Amniotic epithelial cell (primary cell): ENCODE measurements around the gene IMPG2.

Experiments
- DNase-seq: peaks from one replicate; pipeline ENCODE4 v3.0.0-alpha.2; 2010; ENCODE audit warnings: low read depth

IMPG2 gene

GRCh38 chr3:101320475-101320874, at the start of gene IMPG2:
Gene IMPG2 (minus strand): TSS chr3:101320575. CDS start chr3:101320372, 203 bp downstream.
- no peak for DNase-seq

GRCh38 chr3:101362406-101362805, 42.0 kb upstream of the IMPG2 start:
- DNase-seq, result no peak

DNA sequence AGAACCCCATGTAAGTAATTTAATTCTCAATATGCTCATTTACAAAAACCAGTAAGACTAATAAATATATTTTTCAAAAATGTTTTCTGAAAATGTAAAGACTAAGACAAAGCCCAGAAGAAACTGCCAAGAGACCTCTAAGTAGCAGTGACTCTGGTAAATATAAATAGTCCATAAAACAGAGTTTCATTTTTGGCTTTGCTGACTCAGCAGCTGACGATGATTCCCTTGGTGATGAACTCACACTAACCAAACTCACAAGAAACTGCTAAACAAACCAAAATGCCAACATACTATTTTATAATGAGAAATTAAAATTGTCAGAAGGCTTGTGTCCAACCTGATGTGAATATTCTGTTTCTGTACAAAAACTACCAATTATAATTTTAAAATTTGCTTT, 31.5 kb upstream of the IMPG2 start:
- peak; percentile 12 for DNase-seq

GRCh38 chr3:101340591-101340990, 20.2 kb upstream of the IMPG2 start:
- no peak for DNase-seq

DNA sequence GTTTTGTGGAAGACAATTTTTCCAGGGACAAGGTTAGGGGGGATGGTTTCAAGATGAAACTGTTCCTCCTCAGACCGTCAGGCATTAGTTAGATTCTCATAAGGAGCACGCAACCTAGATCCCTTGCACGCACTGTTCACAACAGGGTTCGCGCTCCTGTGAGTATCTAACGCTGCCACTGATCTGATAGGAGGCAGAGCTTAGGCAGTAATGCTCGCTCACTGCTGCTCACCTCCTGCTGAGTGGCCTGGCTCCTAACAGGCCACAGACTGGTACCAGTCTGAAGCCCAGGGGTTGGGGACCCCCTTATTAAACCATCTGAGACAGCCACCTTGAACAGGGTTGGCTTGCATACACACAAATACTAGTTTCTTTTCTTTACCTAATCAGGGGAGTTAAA, 13.5 kb upstream of the IMPG2 start:
- DNase-seq, result no peak

- DNase-seq, result no peak
These were observed 8.8 kb upstream of the IMPG2 start for GRCh38 chr3:101329016-101329673.

GRCh38 chr3:101325393-101326134, 5.2 kb upstream of the IMPG2 start:
- peak; percentile 45 for DNase-seq

- no peak for DNase-seq
These were observed 844 bp downstream of the IMPG2 start for GRCh38 chr3:101319531-101319930.

- DNase-seq, result no peak
These were observed 7.8 kb downstream of the IMPG2 start for GRCh38 chr3:101312545-101312944.

- peak; percentile 1 for DNase-seq
These were observed 8.7 kb downstream of the IMPG2 start for GRCh38 chr3:101311676-101312075.

DNA sequence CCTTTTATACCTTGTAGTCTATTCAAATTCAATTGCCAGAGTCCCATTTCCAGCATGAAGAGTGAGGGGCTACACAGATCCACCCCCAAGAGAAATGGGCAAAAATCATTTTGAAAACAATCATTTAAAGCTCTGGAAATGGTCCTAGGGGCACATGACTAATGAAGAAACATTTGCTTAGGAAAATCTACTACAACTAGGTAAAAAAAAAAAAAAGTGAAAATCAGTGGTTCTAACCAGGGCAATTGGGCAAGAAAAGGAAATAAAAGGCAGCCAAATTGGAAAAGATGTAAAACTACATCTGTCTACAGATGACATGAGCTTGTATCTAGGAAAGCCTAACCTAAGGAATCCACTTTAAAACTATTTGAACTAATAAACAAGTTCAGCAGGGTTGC, 9.4 kb downstream of the IMPG2 start:
- DNase-seq, result peak; percentile 54

DNA sequence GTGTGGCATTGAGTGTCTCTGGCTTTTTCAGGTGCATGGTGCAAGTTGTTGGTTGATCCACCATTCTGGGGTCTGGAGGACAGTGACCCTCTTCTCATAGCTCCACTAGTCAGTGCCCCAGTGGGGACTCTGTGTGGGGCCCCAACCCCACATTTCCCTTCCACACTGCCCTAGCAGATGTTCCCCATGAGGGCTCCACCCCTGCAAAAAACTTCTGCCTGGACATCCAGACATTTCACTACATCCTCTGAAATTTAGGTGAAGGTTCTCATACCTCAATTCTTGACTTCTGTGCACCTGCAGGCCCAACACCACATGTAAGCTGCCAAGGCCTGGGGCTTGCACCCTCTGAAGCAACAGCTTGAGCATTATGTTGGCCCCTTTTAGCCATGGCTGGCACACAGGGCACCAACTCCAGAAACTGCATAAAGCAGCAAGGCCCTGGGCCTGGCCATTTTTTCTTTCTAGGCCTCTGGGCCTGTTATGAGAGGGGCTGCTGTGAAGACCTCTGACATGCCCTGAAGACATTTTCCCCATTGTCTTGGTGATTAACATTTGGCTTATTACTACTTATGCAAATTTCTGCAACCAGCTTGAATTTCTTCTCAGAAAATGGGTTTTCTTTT, 12.1 kb downstream of the IMPG2 start:
- DNase-seq, result peak; percentile 11

- DNase-seq, result no peak
These were observed 16.5 kb downstream of the IMPG2 start for GRCh38 chr3:101303836-101304235.

GRCh38 chr3:101303089-101303731, 17.2 kb downstream of the IMPG2 start:
- peak; percentile 61 for DNase-seq

- no peak for DNase-seq
These were observed 20.3 kb downstream of the IMPG2 start for GRCh38 chr3:101300073-101300472.

DNA sequence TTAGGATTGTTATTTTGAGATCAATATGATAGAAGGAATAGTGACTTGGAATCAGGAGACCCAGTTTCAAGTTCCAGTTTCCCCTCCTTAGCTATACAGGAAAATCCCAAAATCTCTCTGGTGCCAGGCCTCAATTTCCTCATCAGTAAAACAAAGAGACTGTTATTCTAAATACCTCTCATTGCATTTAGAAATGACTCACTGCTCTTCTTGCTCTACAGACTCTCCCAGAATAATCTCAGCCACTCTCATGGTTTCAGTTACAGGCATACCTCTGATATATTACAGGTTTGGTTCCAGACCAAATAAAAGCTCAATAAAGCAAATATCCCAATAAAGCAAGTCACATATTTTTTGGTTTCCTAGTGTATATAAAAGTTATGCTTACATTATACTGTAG, 28.3 kb downstream of the IMPG2 start:
- peak; percentile 24 for DNase-seq

- DNase-seq, result no peak
These were observed 32.1 kb downstream of the IMPG2 start for GRCh38 chr3:101288294-101288693.

- DNase-seq, result no peak
These were observed 35.6 kb downstream of the IMPG2 start for GRCh38 chr3:101284757-101285156.

DNA sequence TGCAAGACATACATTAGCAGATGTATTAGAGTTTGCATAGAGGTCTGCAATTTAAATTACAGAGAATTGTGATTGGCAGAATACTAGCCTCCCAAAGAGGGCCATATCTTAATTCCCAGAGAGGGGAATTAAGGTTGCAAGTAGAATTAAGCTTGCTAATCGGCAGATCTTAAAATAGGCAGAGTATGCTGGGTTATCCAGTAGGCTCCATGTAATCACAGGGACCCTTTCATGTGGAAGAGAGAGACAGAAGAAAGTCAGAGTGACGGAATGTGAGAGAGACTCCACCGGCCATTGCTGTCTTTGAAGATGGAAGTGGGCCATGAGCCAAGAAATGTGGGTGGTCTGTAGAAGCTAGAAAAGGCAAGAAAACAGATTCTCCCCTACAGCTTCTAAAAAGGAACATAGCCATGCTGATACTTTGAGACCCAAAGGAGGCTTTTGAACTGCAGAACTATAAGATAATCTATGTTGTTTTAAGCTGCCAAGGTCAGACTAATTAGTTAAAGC, 38.8 kb downstream of the IMPG2 start:
- DNase-seq, result no peak

DNA sequence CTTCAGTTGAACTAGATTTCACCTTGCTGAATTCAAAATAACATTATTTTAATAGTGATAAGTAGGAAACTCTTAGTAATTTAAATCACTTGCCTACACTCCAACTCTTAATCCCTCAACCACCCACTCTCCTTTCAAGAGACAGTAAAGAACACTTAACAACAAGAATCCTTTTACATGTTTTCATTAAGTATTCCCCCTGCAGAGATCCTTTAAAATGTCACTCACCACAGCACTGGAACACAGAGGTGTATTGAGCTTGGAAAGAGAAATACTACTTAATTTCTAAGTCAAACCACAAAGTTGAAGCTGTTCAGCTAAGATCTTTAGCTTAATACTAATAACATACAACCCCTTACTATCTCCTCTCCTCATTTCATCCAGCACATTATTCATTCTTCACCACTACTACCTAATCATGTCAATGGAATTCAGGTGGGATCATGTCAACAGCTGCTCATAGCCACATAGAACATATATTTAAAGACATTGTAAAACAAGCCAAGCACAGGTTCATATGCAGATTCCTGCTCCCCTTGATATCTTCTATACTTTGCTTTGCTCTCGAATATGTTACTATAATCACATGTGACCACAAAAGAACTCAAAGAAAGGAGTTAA, 40.5 kb downstream of the IMPG2 start:
- no peak for DNase-seq

DNA sequence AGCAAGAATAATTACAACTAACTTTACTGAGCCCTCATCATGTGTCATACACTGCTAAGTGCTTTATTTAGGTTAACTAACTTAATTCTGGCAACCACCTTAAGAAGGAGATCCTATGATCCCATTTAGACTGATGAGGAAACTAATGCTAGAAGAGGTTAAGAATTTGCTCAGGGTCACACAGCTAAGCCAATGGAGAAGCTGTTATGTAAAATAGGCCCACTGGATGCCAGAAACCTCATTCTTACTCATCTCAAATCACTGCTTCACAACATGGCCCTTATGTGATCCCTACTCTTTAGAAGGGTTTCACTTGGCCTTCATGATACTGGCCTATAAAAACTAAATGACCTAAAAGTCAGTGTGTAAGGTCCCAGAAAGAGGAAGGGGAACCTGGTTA, 41.2 kb downstream of the IMPG2 start:
- no peak for DNase-seq

DNA sequence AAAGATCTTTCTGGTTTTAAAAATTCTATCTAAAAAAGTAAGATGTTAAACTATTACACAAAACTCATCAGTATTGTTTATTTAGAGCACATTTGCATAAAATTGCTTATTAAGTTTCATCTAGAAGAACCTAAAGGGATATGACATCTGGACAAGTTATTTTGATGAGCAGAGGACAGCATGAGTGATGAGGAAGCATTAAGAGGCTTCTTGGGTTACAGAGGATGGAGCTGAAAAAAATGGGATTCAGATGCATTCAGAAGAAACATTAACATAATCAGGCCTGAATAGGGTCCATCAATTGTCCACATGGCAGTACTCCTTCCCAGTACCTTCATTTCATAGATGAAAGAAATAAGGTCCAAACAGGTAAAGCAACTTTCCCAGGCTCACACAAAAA, 41.6 kb downstream of the IMPG2 start:
- DNase-seq, result no peak
